ENCODE results near the gene LAIR2. TPM values are rescaled to one million over a fixed set of nuclear protein-coding genes. Genes with fewer than 3 reads are reported as not detected.

The LAIR2 gene
- total RNA-seq, 1 donor from 2014 or later = not detected

GRCh38 chr19:54523403-54523802 lies 20.8 kb downstream of the LAIR2 start:
- DNase-seq (ENCODE audit: low spot score) = no peak
- intact Hi-C loops (cut with DNase I) = no loop called here

GRCh38 chr19:54525636-54526035 lies 23.0 kb downstream of the LAIR2 start:
- intact Hi-C loops (cut with DNase I) = no loop called here
- DNase-seq (ENCODE audit: low spot score) = no peak

- no peak for DNase-seq (ENCODE audit: low spot score)
- intact Hi-C loops (cut with DNase I) = no loop called here
Measured at GRCh38 chr19:54526972-54527371, 24.3 kb downstream of the LAIR2 start.

- DNase-seq (ENCODE audit: low spot score) = no peak
- intact Hi-C loops (cut with DNase I) = no loop called here
Measured at GRCh38 chr19:54530866-54531265, 28.2 kb downstream of the LAIR2 start.

- no peak for DNase-seq (ENCODE audit: low spot score)
- intact Hi-C loops (cut with DNase I) = no loop called here
Measured at GRCh38 chr19:54532528-54532927, 29.9 kb downstream of the LAIR2 start.

- no peak for DNase-seq (ENCODE audit: low spot score)
- intact Hi-C loops (cut with DNase I) = no loop called here
Measured at GRCh38 chr19:54533476-54533875, 30.8 kb downstream of the LAIR2 start.

GRCh38 chr19:54534156-54534555 lies 31.5 kb downstream of the LAIR2 start:
- intact Hi-C loops (cut with DNase I) = no loop called here
- no peak for DNase-seq (ENCODE audit: low spot score)

GRCh38 chr19:54535601-54536000 lies 33.0 kb downstream of the LAIR2 start:
- DNase-seq (ENCODE audit: low spot score) = no peak
- intact Hi-C loops (cut with DNase I) = no loop called here

GRCh38 chr19:54536956-54537355 lies 34.3 kb downstream of the LAIR2 start:
- DNase-seq (ENCODE audit: low spot score) = no peak
- intact Hi-C loops (cut with DNase I) = no loop called here

- intact Hi-C loops (cut with DNase I) = no loop called here
- DNase-seq (ENCODE audit: low spot score) = no peak
Measured at GRCh38 chr19:54541712-54542111, 39.1 kb downstream of the LAIR2 start.

GRCh38 chr19:54548806-54549205 lies 46.2 kb downstream of the LAIR2 start:
- intact Hi-C loops (cut with DNase I) = no loop called here

GRCh38 chr19:54549224-54549623 lies 46.6 kb downstream of the LAIR2 start:
- no peak for DNase-seq (ENCODE audit: low spot score)
- intact Hi-C loops (cut with DNase I) = no loop called here

More at GRCh38 chr19:54548806-54549205, 46.2 kb downstream of the LAIR2 start:
- DNase-seq (ENCODE audit: low spot score) = no peak

GRCh38 chr19:54551293-54551692 lies 48.7 kb downstream of the LAIR2 start:
- DNase-seq (ENCODE audit: low spot score) = no peak
- intact Hi-C loops (cut with DNase I) = no loop called here

GRCh38 chr19:54551950-54552912 lies 49.6 kb downstream of the LAIR2 start:
- intact Hi-C loops (cut with DNase I) = no loop called here
- DNase-seq (ENCODE audit: low spot score) = no peak

- intact Hi-C loops (cut with DNase I) = no loop called here
- DNase-seq (ENCODE audit: low spot score) = no peak
Measured at GRCh38 chr19:54552913-54553310, 50.3 kb downstream of the LAIR2 start.

GRCh38 chr19:54554006-54554405 lies 51.4 kb downstream of the LAIR2 start:
- intact Hi-C loops (cut with DNase I) = no loop called here
- no peak for DNase-seq (ENCODE audit: low spot score)

GRCh38 chr19:54554896-54555295 lies 52.3 kb downstream of the LAIR2 start:
- no peak for DNase-seq (ENCODE audit: low spot score)
- intact Hi-C loops (cut with DNase I) = no loop called here

GRCh38 chr19:54556194-54556593 lies 53.6 kb downstream of the LAIR2 start:
- DNase-seq (ENCODE audit: low spot score) = no peak
- intact Hi-C loops (cut with DNase I) = no loop called here

- intact Hi-C loops (cut with DNase I) = no loop called here
- DNase-seq (ENCODE audit: low spot score) = no peak
Measured at GRCh38 chr19:54558339-54558738, 55.7 kb downstream of the LAIR2 start.

All from cardiac septum (tissue), 1 donor.